HepG2 (cell line): ENCODE measurements around the gene IMPDH1. TPM values are rescaled to one million over a fixed set of nuclear protein-coding genes. Genes with fewer than 3 reads are reported as not detected.

Experiments used
- AHR ChIP-seq: IDR thresholded peaks from 2 replicates; pipeline ENCODE4 v1.6.1; 2018; ENCODE audit warnings: missing genetic modification reagents, missing compliant biosample characterization
- ARNTL ChIP-seq: sonication (generic); formaldehyde crosslinking; IDR thresholded peaks from 2 replicates; pipeline ENCODE4 v1.4.0; 2020; ENCODE audit warnings: mild to moderate bottlenecking, missing genetic modification reagents
- CAMTA2 ChIP-seq: sonication (generic); formaldehyde crosslinking; IDR thresholded peaks from 2 replicates; pipeline ENCODE4 v1.4.0; 2020; ENCODE audit warnings: mild to moderate bottlenecking, missing genetic modification reagents, borderline replicate concordance
- CENPT ChIP-seq: sonication (generic); formaldehyde crosslinking; IDR thresholded peaks from 2 replicates; pipeline ENCODE4 v1.8.0; 2022; ENCODE audit warnings: low read depth, mild to moderate bottlenecking, moderate library complexity, missing genetic modification reagents
- EEA1 ChIP-seq: sonication (generic); formaldehyde crosslinking; IDR thresholded peaks from 2 replicates; pipeline ENCODE4 v1.5.1; 2020; ENCODE audit warnings: mild to moderate bottlenecking, missing genetic modification reagents, borderline replicate concordance
- HNF4A ChIP-seq: sonication (generic); formaldehyde crosslinking; IDR thresholded peaks from 2 replicates; pipeline ENCODE4 v1.4.0; 2020; ENCODE audit warnings: missing genetic modification reagents
- MAF1 ChIP-seq: sonication (generic); formaldehyde crosslinking; IDR thresholded peaks from 2 replicates; pipeline ENCODE4 v1.5.0; 2020; ENCODE audit warnings: missing genetic modification reagents, borderline replicate concordance
- NFATC3 ChIP-seq: sonication (generic); formaldehyde crosslinking; IDR thresholded peaks from 2 replicates; pipeline ENCODE4 v1.5.1; 2020; ENCODE audit warnings: mild to moderate bottlenecking, missing genetic modification reagents
- NR2F6 ChIP-seq, 2 experiments: IDR thresholded peaks; 2 replicates each; pipeline ENCODE4 v1.6.1; 2016; ENCODE audit warnings: antibody characterized with exemption in 1 of 2, mild to moderate bottlenecking in 1 of 2
- POLR2G ChIP-seq: fragments of 200-400 bp; formaldehyde crosslinking; IDR thresholded peaks from 2 replicates; pipeline ENCODE4 v1.6.1; 2018; ENCODE audit warnings: mild to moderate bottlenecking, low read depth, low read length, moderate library complexity
- RORA ChIP-seq: sonication (generic); formaldehyde crosslinking; IDR thresholded peaks from 2 replicates; pipeline ENCODE4 v1.5.0; 2020; ENCODE audit warnings: mild to moderate bottlenecking, missing genetic modification reagents, moderate library complexity
- SNRNP70 ChIP-seq: fragments of 200-400 bp; formaldehyde crosslinking; IDR thresholded peaks from 2 replicates; pipeline ENCODE4 v1.6.1; 2017; ENCODE audit warnings: mild to moderate bottlenecking, low read depth, low read length, moderate library complexity
- UBTF ChIP-seq: sonication (generic); formaldehyde crosslinking; IDR thresholded peaks from 2 replicates; pipeline ENCODE4 v1.4.0; 2020; ENCODE audit warnings: mild to moderate bottlenecking, missing genetic modification reagents
- ZNF138 ChIP-seq: sonication (generic); formaldehyde crosslinking; IDR thresholded peaks from 2 replicates; pipeline ENCODE4 v1.5.0; 2020; ENCODE audit warnings: mild to moderate bottlenecking, low read depth, missing genetic modification reagents
- ZNF431 ChIP-seq: sonication (generic); formaldehyde crosslinking; IDR thresholded peaks from 2 replicates; pipeline ENCODE4 v1.9.0; 2022; ENCODE audit warnings: missing genetic modification reagents, low read depth, mild to moderate bottlenecking, borderline replicate concordance
- ZNF441 ChIP-seq: sonication (generic); formaldehyde crosslinking; IDR thresholded peaks from 2 replicates; pipeline ENCODE4 v1.7.0; 2021; ENCODE audit warnings: missing genetic modification reagents, borderline replicate concordance
- ZNF496 ChIP-seq: sonication (generic); formaldehyde crosslinking; IDR thresholded peaks from 2 replicates; pipeline ENCODE4 v1.8.1; 2023; ENCODE audit warnings: mild to moderate bottlenecking, moderate library complexity, missing genetic modification reagents; ENCODE audit not compliant: insufficient replicate concordance
- ZNF652 ChIP-seq: IDR thresholded peaks from 2 replicates; pipeline ENCODE4 v1.6.1; 2016; ENCODE audit warnings: low read depth, borderline replicate concordance
- ZSCAN22 ChIP-seq: sonication (generic); formaldehyde crosslinking; IDR thresholded peaks from 2 replicates; pipeline ENCODE4 v1.4.0; 2020; ENCODE audit warnings: mild to moderate bottlenecking, missing genetic modification reagents
- polyA plus RNA-seq, 8 experiments: library from polyadenylated mRNA; depleted of rRNA in 3 of 8; stranded (reverse) in 7 of 8; unstranded in 1 of 8; fragments of >200 nt; fragmentation: Illumina TruSeq in 4 of 8; extraction: Trizol in 4 of 8; gene quantifications; 2 replicates each; pipeline versions ENCODE4 v1.2.1 to v1.2.3, GENCODE V29; 2011 to 2016; ENCODE audit warnings: low read depth in 4 of 8, missing spikeins in 1 of 8, mixed read lengths in 1 of 8; ENCODE audit not compliant: insufficient read depth in 1 of 8
- total RNA-seq, 5 experiments: library from RNA; depleted of rRNA; stranded (reverse); fragments of >200 nt; fragmentation: Illumina TruSeq; extraction: Trizol; gene quantifications; 2 replicates each; pipeline ENCODE4 v1.2.3, GENCODE V29; 2016; ENCODE audit warnings: low read depth in 1 of 5
- TF ChIP-seq, protein P1 (sequence below), 2 experiments: fragments of 450-650 bp in 1 of 2; sonication (generic) in 1 of 2; formaldehyde crosslinking; IDR thresholded peaks; 2 replicates each; pipeline versions ENCODE4 v1.5.0 to v1.8.0; 2020 to 2022; ENCODE audit warnings: mild to moderate bottlenecking in 1 of 2, missing genetic modification reagents in 1 of 2
- TF ChIP-seq, protein P2 (sequence below): sonication (generic); formaldehyde crosslinking; IDR thresholded peaks from 2 replicates; pipeline ENCODE4 v1.4.0; 2020; ENCODE audit warnings: missing genetic modification reagents, borderline replicate concordance

IMPDH1 gene
- total and polyA plus RNA-seq, 2 of the 13 experiments (the other 11 are each of a cell fraction or from before 2014, with no cell fraction given): 22.8 to 34.0 TPM

GRCh38 chr7:128405471-128406313 is 4.1 kb downstream of the IMPDH1 start (continued):
- no peak for TF ChIP-seq POLR2G
- TF ChIP-seq UBTF (CRISPR knock-in tag): peak; percentile 74; the same call in 1 of the 2 replicates
- no peak for TF ChIP-seq CAMTA2 (CRISPR knock-in tag)
- no peak for TF ChIP-seq ZSCAN22
- TF ChIP-seq ZNF431 (CRISPR knock-in tag): peak; percentile 41; the same call in 1 of the 2 replicates
- TF ChIP-seq ZNF441 (CRISPR knock-in tag): no peak
- TF ChIP-seq, protein P1, sequence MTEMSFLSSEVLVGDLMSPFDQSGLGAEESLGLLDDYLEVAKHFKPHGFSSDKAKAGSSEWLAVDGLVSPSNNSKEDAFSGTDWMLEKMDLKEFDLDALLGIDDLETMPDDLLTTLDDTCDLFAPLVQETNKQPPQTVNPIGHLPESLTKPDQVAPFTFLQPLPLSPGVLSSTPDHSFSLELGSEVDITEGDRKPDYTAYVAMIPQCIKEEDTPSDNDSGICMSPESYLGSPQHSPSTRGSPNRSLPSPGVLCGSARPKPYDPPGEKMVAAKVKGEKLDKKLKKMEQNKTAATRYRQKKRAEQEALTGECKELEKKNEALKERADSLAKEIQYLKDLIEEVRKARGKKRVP (CRISPR knock-in tag; IDR thresholded peaks at IDR 0.05): no peak
- TF ChIP-seq NR2F6 (IDR thresholded peaks at IDR 0.05): no peak
- no peak for TF ChIP-seq NR2F6 (CRISPR knock-in tag; IDR thresholded peaks at IDR 0.05)
- TF ChIP-seq NFATC3: no peak
- TF ChIP-seq ZNF138 (CRISPR knock-in tag): no peak
- no peak for TF ChIP-seq CENPT (CRISPR knock-in tag)
- no peak for TF ChIP-seq ARNTL
- no peak for TF ChIP-seq ZNF496
- TF ChIP-seq SNRNP70: no peak
- TF ChIP-seq, protein P2, sequence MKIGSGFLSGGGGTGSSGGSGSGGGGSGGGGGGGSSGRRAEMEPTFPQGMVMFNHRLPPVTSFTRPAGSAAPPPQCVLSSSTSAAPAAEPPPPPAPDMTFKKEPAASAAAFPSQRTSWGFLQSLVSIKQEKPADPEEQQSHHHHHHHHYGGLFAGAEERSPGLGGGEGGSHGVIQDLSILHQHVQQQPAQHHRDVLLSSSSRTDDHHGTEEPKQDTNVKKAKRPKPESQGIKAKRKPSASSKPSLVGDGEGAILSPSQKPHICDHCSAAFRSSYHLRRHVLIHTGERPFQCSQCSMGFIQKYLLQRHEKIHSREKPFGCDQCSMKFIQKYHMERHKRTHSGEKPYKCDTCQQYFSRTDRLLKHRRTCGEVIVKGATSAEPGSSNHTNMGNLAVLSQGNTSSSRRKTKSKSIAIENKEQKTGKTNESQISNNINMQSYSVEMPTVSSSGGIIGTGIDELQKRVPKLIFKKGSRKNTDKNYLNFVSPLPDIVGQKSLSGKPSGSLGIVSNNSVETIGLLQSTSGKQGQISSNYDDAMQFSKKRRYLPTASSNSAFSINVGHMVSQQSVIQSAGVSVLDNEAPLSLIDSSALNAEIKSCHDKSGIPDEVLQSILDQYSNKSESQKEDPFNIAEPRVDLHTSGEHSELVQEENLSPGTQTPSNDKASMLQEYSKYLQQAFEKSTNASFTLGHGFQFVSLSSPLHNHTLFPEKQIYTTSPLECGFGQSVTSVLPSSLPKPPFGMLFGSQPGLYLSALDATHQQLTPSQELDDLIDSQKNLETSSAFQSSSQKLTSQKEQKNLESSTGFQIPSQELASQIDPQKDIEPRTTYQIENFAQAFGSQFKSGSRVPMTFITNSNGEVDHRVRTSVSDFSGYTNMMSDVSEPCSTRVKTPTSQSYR: no peak
- TF ChIP-seq HNF4A (CRISPR knock-in tag): no peak
- TF ChIP-seq AHR: no peak
- no peak for TF ChIP-seq RORA (CRISPR knock-in tag)
- peak; percentile 72; the same call in 1 of the 2 replicates for TF ChIP-seq EEA1 (CRISPR knock-in tag)
- TF ChIP-seq ZNF652: no peak
- TF ChIP-seq MAF1 (CRISPR knock-in tag): no peak
